NB4 (cell line): ENCODE results near the gene BRINP2.

Source experiments
- DNase-seq: peaks from one replicate; pipeline ENCODE4 v3.0.0; 2010; ENCODE audit warnings: low read depth
- H3K4me3 ChIP-seq: one replicate; pipeline ENCODE4 v1.5.1; 2011; ENCODE audit warnings: mild to moderate bottlenecking, low read depth, low read length, moderate library complexity
- CTCF ChIP-seq: IDR thresholded peaks from one replicate; pipeline ENCODE4 v1.5.1; 2012; ENCODE audit warnings: low read depth, low read length
- MAX ChIP-seq: IDR thresholded peaks from 2 replicates; pipeline ENCODE4 v1.6.1; 2011; ENCODE audit warnings: low read depth, low read length
- MYC ChIP-seq: IDR thresholded peaks from 2 replicates; pipeline ENCODE4 v1.6.1; 2011; ENCODE audit warnings: low read depth, low read length
- POLR2A ChIP-seq: IDR thresholded peaks from 2 replicates; pipeline ENCODE4 v1.6.1; 2011; ENCODE audit warnings: mild to moderate bottlenecking; ENCODE audit not compliant: insufficient read length; ENCODE audit errors: extremely low read depth

BRINP2 gene

GRCh38 chr1:177328251-177328650 is 157.5 kb downstream of the BRINP2 start:
- H3K4me3 ChIP-seq = no peak overlapping the region
- TF ChIP-seq MYC (no peak), MAX (no peak), POLR2A (no peak), CTCF (no peak)
- no peak for DNase-seq

GRCh38 chr1:177329871-177330270 is 159.1 kb downstream of the BRINP2 start:
- DNase-seq = no peak
- no peak overlapping the region for H3K4me3 ChIP-seq
- TF ChIP-seq MYC (no peak), MAX (no peak), POLR2A (no peak), CTCF (no peak)
